GM21390 (cell line): ENCODE data around the gene MAP7D1.
A peak's percentile ranks its signal among the peaks of the same experiment; 100 is the strongest.
"Not testable (repeated sequence)": the region's sequence is repeated elsewhere in the genome, so short reads cannot be mapped to it uniquely, and the experiment has no call there.

Experiments
- ATAC-seq: cut with Tn5 transposase; IDR thresholded peaks from one replicate; pipeline ENCODE4 v1.9.1; 2021; ENCODE audit not compliant: unreplicated experiment

MAP7D1 gene

DNA sequence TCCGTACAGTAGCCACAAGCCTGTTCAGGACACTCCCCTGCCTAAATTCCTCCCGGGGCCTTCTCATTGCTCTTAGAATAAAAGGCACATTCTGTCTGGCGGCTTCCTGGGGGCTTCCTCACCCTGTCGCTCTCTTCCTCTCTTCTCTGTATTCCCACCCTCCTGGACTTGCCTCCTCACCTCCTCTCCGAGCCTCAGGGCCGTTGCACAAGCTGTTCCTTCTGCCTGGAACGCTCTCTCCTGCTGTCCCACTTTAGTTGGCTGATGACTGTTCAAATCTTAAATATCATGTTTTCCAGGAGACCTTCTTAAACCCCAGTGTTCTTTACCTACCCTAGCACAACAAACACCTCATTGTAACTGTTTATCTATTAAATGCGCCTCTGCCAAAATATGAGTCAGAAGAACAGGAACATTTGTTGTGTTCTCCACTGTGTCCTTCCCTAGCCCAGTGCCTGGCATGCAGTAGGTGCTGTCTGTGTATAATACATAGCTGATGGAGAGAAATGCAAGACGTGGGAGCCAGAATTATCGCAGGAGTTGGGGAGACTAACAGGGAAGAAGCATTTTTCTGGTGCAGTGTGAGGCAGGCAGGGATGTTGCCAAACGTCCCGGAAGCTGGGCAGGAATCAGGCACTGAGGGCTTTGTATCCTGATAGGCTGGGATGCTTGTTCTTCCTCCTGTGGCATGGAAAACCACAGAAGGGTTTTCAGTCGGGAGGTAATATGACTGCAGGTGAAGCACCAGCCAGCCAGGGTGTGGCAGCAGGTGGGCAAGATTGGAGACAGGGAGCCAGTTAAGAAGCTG, 44.2 kb downstream of the MAP7D1 start:
- no peak for ATAC-seq

GRCh38 chr1:36203027-36203553, 47.1 kb downstream of the MAP7D1 start:
- no peak for ATAC-seq

DNA sequence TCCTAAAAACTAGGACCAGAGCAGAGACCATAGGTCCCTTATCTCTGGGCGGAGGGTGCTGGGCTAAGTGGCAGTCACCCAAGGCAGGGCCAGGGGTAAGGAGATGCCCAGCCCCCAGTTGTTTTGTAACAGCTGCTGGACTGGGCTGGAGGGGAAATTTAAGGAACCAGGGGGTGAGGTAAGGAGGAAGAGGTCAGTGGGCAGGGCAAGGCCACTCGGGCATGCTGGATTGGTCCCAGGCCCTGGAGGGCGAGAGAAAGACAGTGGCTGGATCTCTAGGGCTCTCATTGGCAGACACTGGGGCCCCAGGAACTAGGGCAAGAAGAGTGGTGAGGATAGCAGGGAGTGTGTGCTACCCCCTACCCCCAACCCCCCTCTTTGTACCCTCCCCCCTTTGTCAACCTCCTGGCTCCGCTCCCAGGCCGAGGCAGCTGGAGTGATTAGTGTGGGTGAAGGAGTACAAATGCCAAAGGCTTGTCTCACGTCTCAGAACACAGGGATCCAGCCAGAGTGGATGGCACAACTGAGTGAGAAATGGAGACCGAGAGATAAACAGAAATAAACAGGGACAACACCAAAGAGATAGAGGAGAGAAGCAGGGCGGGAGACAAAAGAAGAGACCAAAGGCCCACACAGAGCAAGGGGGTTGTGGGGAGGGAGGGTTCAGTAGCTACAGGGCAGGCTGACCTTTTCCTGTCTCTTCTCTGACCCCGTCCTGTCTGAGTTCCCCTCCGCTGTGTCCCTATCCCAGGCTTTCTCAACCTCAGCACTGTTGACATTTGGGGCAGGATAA, 47.8 kb downstream of the MAP7D1 start:
- ATAC-seq = no peak

DNA sequence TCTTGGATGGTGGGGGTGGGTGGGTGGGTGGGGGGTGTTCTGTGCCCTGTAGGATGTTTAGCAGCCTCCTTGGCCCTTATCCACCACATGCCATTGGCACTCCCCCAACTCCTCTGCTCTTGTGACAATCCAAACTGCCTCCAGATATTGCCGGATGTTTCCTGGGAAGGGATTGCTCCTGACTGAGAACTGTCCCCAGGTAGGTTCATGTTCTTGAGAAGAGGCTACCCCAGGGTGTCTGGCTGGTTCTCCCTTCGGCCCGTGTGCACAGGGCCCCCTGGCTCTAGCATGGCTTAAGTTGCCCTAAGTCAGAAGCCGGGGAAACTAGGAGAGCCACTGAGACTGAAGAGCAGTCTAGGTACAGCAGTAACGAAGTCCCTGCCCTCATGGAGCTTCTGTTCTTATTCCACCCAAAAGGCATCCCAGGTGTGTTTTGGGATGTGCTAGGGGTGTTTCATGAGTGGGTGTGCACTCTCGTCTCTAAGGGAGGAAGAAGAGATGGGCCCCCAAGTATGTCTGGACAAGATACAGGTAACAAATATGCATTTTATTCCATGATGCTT, 48.5 kb downstream of the MAP7D1 start:
- ATAC-seq = no peak

GRCh38 chr1:36206323-36206858, 50.4 kb downstream of the MAP7D1 start:
- ATAC-seq = no peak

GRCh38 chr1:36207339-36207738, 51.4 kb downstream of the MAP7D1 start:
- ATAC-seq = no peak

GRCh38 chr1:36208978-36209703, 53.2 kb downstream of the MAP7D1 start:
- no peak for ATAC-seq

DNA sequence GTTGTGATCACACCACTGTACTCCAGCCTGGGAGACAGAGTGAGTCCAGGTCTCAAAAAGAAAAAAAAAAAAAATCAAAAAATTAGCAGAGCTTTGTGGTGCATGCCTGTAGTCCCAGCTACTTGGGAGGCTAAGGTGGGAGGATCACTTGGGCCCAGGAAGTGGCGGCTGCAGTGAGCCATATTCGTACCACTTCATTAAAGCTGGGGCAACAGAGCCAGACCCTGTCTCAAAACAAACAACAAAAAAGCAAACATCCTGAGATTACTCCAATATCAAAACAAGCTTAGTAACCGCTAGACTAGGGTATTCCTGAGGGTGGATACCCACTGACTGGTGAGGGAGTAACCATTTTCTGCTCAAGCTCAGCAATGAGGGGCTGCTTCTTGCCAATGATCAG, 55.3 kb downstream of the MAP7D1 start:
- ATAC-seq = no peak

GRCh38 chr1:36211841-36212240, 55.9 kb downstream of the MAP7D1 start:
- no peak for ATAC-seq

GRCh38 chr1:36212782-36213181, 56.8 kb downstream of the MAP7D1 start:
- ATAC-seq = no peak

- ATAC-seq = no peak
Measured at GRCh38 chr1:36217670-36218069, 61.7 kb downstream of the MAP7D1 start.

GRCh38 chr1:36221901-36222300, 65.9 kb downstream of the MAP7D1 start:
- ATAC-seq = not testable (repeated sequence)

- no peak for ATAC-seq
Measured at GRCh38 chr1:36222481-36223380, 66.8 kb downstream of the MAP7D1 start.

GRCh38 chr1:36223381-36223995, 67.5 kb downstream of the MAP7D1 start:
- peak; percentile 15 for ATAC-seq

DNA sequence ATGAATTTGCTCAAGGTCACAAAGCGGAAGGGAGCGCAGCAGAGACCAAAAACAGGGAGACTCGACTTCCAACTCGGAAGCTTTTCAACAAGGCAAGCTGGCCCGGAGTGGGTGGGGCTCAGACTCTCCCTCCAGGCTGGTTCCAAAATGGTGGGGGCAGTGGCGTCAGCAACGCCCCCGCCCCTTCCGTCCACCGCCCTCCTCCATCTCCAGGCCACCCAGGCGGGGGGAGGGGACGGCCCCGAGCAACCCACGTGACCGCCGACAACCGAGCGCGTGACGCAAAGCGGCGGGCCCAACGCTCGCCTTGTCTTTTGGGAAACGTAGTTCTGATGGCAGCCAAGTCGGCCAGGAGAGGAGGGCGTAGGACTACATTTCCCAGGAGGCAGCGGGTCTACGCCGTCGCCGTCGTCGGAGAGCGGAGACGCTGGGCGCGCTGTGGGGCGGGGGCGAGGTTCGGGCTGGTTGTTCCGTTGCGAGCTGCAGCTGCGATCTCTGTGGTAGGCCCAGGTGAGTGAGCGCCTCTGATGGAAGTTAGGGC, 68.1 kb downstream of the MAP7D1 start, which contains the start of gene THRAP3:
TSS of gene THRAP3 (plus strand) at position 448 of the 541 bp plus-strand sequence. CDS start 58,121 bp downstream, outside the sequence.
- peak; percentile 88 for ATAC-seq

DNA sequence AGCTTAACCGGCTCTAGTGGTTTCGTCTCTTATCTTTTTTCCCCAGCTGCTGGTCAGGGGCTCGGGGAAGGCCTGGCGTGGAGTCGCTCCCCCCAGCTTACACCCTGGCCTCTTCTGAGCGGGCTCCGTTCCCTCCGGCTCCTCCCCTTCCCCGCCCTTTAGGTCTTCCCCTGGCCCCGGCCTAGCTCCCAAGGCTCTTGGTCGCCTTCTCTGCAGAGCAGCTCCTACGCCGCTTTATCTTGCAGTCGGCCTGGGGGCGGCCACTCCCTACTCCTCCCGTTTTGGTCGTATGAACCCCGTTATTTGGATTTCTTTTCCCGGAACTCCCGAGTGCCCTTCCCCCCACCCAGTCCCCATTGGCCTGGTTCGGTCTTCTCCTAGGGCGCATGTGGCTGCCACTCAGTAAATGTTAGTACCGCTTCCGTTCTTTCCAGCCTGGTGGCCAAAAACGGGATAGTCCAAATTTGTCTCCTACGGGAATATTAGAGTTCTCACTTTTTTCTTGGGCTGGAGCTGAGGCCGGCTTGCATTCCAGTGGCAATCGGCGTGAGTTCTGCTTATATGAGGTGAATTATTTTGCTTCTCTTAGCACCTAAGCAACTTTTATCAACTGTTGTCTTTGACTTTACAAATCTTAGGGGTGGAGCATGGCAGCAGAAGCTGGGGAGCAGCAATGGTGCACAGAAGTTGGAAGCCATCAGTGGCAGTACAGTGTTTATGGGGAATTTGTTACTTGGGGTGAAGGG, 68.8 kb downstream of the MAP7D1 start:
- peak; percentile 51 for ATAC-seq

GRCh38 chr1:36225283-36225899, 69.4 kb downstream of the MAP7D1 start:
- ATAC-seq = no peak

DNA sequence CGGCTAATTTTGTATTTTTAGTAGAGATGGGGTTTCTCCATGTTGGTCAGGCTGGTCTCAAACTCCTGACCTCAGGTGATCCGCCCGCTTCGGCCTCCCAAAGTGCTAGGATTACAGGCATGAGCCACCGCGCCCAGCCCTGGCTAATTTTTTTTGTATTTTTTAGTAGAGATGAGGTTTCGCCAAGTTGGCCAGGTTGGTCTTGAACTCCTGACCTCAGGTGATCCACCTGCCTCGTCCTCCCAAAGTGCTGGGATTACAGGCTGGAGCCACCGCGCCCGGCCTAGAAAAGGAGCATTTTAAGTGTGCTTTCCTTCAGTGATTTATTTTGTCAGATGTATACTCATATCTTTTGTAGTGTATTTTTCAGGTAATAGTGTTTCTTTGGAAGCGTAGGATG, 74.3 kb downstream of the MAP7D1 start:
- not testable (repeated sequence) for ATAC-seq
